GM13977 (cell line): Measurements from ENCODE around the gene TAF4.
"Not testable (repeated sequence)": the region's sequence is repeated elsewhere in the genome, so short reads cannot be mapped to it uniquely, and the experiment has no call there.

Source experiments
- DNase-seq: peaks from one replicate; pipeline ENCODE4 v3.0.0; 2012; ENCODE audit warnings: low spot score
- CTCF ChIP-seq: IDR thresholded peaks from 2 replicates; pipeline ENCODE4 v1.5.1; 2012; ENCODE audit warnings: mild to moderate bottlenecking, control low read depth; ENCODE audit not compliant: insufficient read depth; ENCODE audit errors: extremely low read depth, missing control alignments
- in situ Hi-C: fragments of 300-500 bp; cut with MboI; formaldehyde crosslinking; loops from one replicate; pipeline ENCODE4 v1.12.0; 2022; ENCODE audit warnings: low sequenced_read_pairs, low pct_unique_long_range_greater_than_20kb, mixed read lengths, inconsistent platforms; ENCODE audit not compliant: unreplicated experiment

The TAF4 gene

GRCh38 chr20:62056377-62056776 is 9.3 kb downstream of the TAF4 start:
- no peak for DNase-seq

GRCh38 chr20:62055862-62056115 is 9.9 kb downstream of the TAF4 start:
- DNase-seq, in situ Hi-C loops: not testable (repeated sequence)

More at GRCh38 chr20:62056377-62056776, 9.3 kb downstream of the TAF4 start:
- no peak for TF ChIP-seq CTCF
- in situ Hi-C loops: no loop called here

GRCh38 chr20:62055106-62055861 is 10.4 kb downstream of the TAF4 start:
- no peak for TF ChIP-seq CTCF
- no peak for DNase-seq
- in situ Hi-C loops: no loop called here

GRCh38 chr20:62054451-62054953 is 11.2 kb downstream of the TAF4 start:
- TF ChIP-seq CTCF: no peak
- in situ Hi-C loops: no loop called here

GRCh38 chr20:62053465-62054196 is 12.1 kb downstream of the TAF4 start:
- in situ Hi-C loops: no loop called here
- TF ChIP-seq CTCF: no peak
- DNase-seq: no peak

More at GRCh38 chr20:62054451-62054953, 11.2 kb downstream of the TAF4 start:
- no peak for DNase-seq

GRCh38 chr20:62052842-62053464 is 12.7 kb downstream of the TAF4 start:
- no peak for TF ChIP-seq CTCF
- in situ Hi-C loops: no loop called here
- DNase-seq: no peak

GRCh38 chr20:62052336-62052841 is 13.3 kb downstream of the TAF4 start:
- no peak for DNase-seq
- in situ Hi-C loops: no loop called here
- no peak for TF ChIP-seq CTCF
